ENCODE data around the gene NCKAP5L. TPM values are rescaled to one million over a fixed set of nuclear protein-coding genes. Genes with fewer than 3 reads are reported as not detected.

The NCKAP5L gene
- 7.1 to 9.5 TPM (median 7.8 TPM) in 5 replicates for total RNA-seq (2022; extraction: Qiagen RNA extraction; ENCODE audit: low read depth)

GRCh38 chr12:49828133-49829091 lies at the start of gene NCKAP5L:
Gene NCKAP5L (minus strand): TSS chr12:49828413. CDS start chr12:49804044, 24,369 bp downstream.

GRCh38 chr12:49842519-49843352 lies 14.5 kb upstream of the NCKAP5L start, which contains the start of gene BCDIN3D:
Gene BCDIN3D (minus strand): TSS chr12:49843106. CDS start chr12:49843087, 19 bp downstream.

Other genes starting within 250 kb of the NCKAP5L start
- gene FAM186B, start 222.8 kb downstream of the NCKAP5L start, total RNA-seq (2022; extraction: Qiagen RNA extraction; ENCODE audit: low read depth), result 0.08 to 0.16 TPM (median 0.12 TPM) in 5 replicates
- 6.1 to 7.9 TPM (median 6.9 TPM) in 5 replicates for gene PRPF40B, start 204.9 kb downstream of the NCKAP5L start, total RNA-seq (2022; extraction: Qiagen RNA extraction; ENCODE audit: low read depth)
- gene FMNL3, start 121.0 kb downstream of the NCKAP5L start, total RNA-seq (2022; extraction: Qiagen RNA extraction; ENCODE audit: low read depth), result 1.6 to 2.5 TPM (median 1.8 TPM) in 5 replicates
- gene TMBIM6, start 86.9 kb downstream of the NCKAP5L start, total RNA-seq (2022; extraction: Qiagen RNA extraction; ENCODE audit: low read depth), result 423 to 517 TPM (median 494 TPM) in 5 replicates
- 4.7 to 5.9 TPM (median 4.8 TPM) in 5 replicates for gene BCDIN3D, start 14.7 kb upstream of the NCKAP5L start, total RNA-seq (2022; extraction: Qiagen RNA extraction; ENCODE audit: low read depth)
- gene FAIM2, start 75.5 kb upstream of the NCKAP5L start, total RNA-seq (2022; extraction: Qiagen RNA extraction; ENCODE audit: low read depth), result 0.04 to 0.16 TPM in 2 of 5 replicates, not detected in the others
- not detected in 5 replicates for gene AQP2, start 122.3 kb upstream of the NCKAP5L start, total RNA-seq (2022; extraction: Qiagen RNA extraction; ENCODE audit: low read depth)
- gene AQP5, start 133.5 kb upstream of the NCKAP5L start, total RNA-seq (2022; extraction: Qiagen RNA extraction; ENCODE audit: low read depth), result not detected in 5 replicates
- gene AQP6, start 144.5 kb upstream of the NCKAP5L start, total RNA-seq (2022; extraction: Qiagen RNA extraction; ENCODE audit: low read depth), result 0.02 to 0.05 TPM in 2 of 5 replicates, not detected in the others
- 77.7 to 89.1 TPM (median 85.5 TPM) in 5 replicates for gene RACGAP1, start 197.1 kb upstream of the NCKAP5L start, total RNA-seq (2022; extraction: Qiagen RNA extraction; ENCODE audit: low read depth)
- 5.3 to 6.8 TPM (median 6.2 TPM) in 5 replicates for gene ASIC1, start 229.2 kb upstream of the NCKAP5L start, total RNA-seq (2022; extraction: Qiagen RNA extraction; ENCODE audit: low read depth)

All from A549 treated with DMSO at 1 μM for 4 hours (cell line).